Loucy (cell line): ENCODE measurements around the gene C12orf57.

ENCODE experiments used
- EZH2phosphoT487 ChIP-seq: fragments of 200-600 bp; IDR thresholded peaks from 2 replicates; pipeline ENCODE4 v1.6.1; 2018; ENCODE audit warnings: antibody characterized with exemption, mild to moderate bottlenecking, moderate library complexity, borderline replicate concordance
- TF ChIP-seq, protein P1 (sequence below): fragments of 200-600 bp; sonication (generic); conservative IDR thresholded peaks from 2 replicates; pipeline ENCODE4 v1.5.1; 2014; ENCODE audit warnings: mild to moderate bottlenecking, antibody characterized with exemption, low read length

DNA sequence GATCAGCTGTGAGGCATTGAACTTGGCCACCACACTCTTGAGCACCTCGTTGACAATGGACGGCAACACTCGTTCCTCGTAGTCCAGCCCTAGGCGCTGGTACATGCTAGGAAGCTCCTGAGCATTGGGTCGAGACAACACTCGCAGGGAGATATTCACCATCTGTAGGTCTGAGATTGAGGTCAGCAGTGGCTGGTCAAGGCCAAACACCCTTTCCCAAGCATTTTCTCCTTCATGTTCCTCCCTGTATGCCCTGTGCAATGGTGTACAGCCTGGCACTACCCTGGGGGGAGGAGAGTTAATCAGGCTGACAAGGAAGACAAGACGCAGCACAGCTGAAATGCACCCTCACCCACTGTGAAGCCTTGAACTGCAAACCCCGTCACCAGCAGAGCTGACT, 24.6 kb downstream of the C12orf57 start:
- TF ChIP-seq, protein P1, sequence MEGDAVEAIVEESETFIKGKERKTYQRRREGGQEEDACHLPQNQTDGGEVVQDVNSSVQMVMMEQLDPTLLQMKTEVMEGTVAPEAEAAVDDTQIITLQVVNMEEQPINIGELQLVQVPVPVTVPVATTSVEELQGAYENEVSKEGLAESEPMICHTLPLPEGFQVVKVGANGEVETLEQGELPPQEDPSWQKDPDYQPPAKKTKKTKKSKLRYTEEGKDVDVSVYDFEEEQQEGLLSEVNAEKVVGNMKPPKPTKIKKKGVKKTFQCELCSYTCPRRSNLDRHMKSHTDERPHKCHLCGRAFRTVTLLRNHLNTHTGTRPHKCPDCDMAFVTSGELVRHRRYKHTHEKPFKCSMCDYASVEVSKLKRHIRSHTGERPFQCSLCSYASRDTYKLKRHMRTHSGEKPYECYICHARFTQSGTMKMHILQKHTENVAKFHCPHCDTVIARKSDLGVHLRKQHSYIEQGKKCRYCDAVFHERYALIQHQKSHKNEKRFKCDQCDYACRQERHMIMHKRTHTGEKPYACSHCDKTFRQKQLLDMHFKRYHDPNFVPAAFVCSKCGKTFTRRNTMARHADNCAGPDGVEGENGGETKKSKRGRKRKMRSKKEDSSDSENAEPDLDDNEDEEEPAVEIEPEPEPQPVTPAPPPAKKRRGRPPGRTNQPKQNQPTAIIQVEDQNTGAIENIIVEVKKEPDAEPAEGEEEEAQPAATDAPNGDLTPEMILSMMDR, result no peak
- no peak for TF ChIP-seq EZH2phosphoT487
